HEK293 (cell line): ENCODE data around the gene CYP2C18.

Experiments used
- CTCF ChIA-PET: fragments of 350-600 bp; formaldehyde crosslinking; extraction: SDS; loops from one replicate; lab custom pipeline; 2021; ENCODE audit warnings: antibody characterized with exemption; lab: Yijun Ruan, JAX
- POLR2A ChIA-PET: fragments of 300-600 bp; formaldehyde crosslinking; extraction: SDS; loops from one replicate; lab custom pipeline; 2020; ENCODE audit warnings: antibody characterized with exemption, inconsistent platforms; lab: Yijun Ruan, JAX
- H3K27ac ChIP-seq: fragments of 200-500 bp; sonication (Bioruptor generic); 2 replicates; pipeline ENCODE4 v1.5.1; 2014; ENCODE audit warnings: low read depth, low read length, control low read depth, inconsistent platforms; ENCODE audit errors: extremely low read depth
- H3K36me3 ChIP-seq, 2 experiments: fragments of 200-500 bp in 1 of 2; sonication (Bioruptor generic) in 1 of 2; 1 replicate in 1 of 2; 2 replicates in 1 of 2; pipeline ENCODE4 v1.5.1; 2014 to 2017; ENCODE audit warnings: inconsistent platforms in 2 of 2, low read length in 2 of 2; ENCODE audit not compliant: control insufficient read depth in 2 of 2, insufficient read depth in 1 of 2
- H3K4me1 ChIP-seq: fragments of 200-500 bp; sonication (Bioruptor generic); 2 replicates; pipeline ENCODE4 v1.5.1; 2014; ENCODE audit warnings: mild to moderate bottlenecking, low read length, inconsistent platforms; ENCODE audit not compliant: control insufficient read depth, insufficient read depth
- H3K4me3 ChIP-seq: 2 replicates; pipeline ENCODE4 v1.5.1; 2011; ENCODE audit warnings: low read depth, mild to moderate bottlenecking, control low read depth, low read length, moderate library complexity
- H3K9me3 ChIP-seq: fragments of 200-500 bp; sonication (Bioruptor generic); 2 replicates; pipeline ENCODE4 v1.5.1; 2014; ENCODE audit warnings: low read depth, low read length, inconsistent platforms; ENCODE audit not compliant: control insufficient read depth, insufficient read depth
- KLF17 ChIP-seq: fragments of 450-650 bp; formaldehyde crosslinking; IDR thresholded peaks from 2 replicates; pipeline ENCODE4 v1.5.1; 2016; ENCODE audit warnings: missing biosample characterization, missing genetic modification characterization
- YY2 ChIP-seq: fragments of 450-650 bp; formaldehyde crosslinking; IDR thresholded peaks from 2 replicates; pipeline ENCODE4 v1.5.1; 2016; ENCODE audit warnings: missing biosample characterization, missing genetic modification characterization
- ZBTB11 ChIP-seq: fragments of 450-650 bp; formaldehyde crosslinking; conservative IDR thresholded peaks from 2 replicates; pipeline ENCODE4 v1.5.1; 2016; ENCODE audit warnings: low read depth, missing biosample characterization, missing genetic modification characterization
- ZEB2 ChIP-seq: fragments of 450-650 bp; formaldehyde crosslinking; IDR thresholded peaks from 2 replicates; pipeline ENCODE4 v1.5.1; 2016; ENCODE audit warnings: missing biosample characterization, missing genetic modification characterization
- ZFP41 ChIP-seq: fragments of 450-650 bp; formaldehyde crosslinking; IDR thresholded peaks from 2 replicates; pipeline ENCODE4 v1.5.1; 2016; ENCODE audit warnings: missing biosample characterization, missing genetic modification characterization, borderline replicate concordance
- ZFP69B ChIP-seq: fragments of 450-650 bp; formaldehyde crosslinking; IDR thresholded peaks from 2 replicates; pipeline ENCODE4 v1.5.1; 2016; ENCODE audit warnings: missing biosample characterization, missing genetic modification characterization
- ZNF157 ChIP-seq: fragments of 450-650 bp; formaldehyde crosslinking; IDR thresholded peaks from 2 replicates; pipeline ENCODE4 v1.5.1; 2016; ENCODE audit warnings: missing biosample characterization, missing genetic modification characterization
- ZNF214 ChIP-seq: fragments of 450-650 bp; formaldehyde crosslinking; IDR thresholded peaks from 2 replicates; pipeline ENCODE4 v1.5.1; 2017; ENCODE audit warnings: missing biosample characterization, mild to moderate bottlenecking, missing genetic modification characterization, borderline replicate concordance
- ZNF248 ChIP-seq: fragments of 450-650 bp; formaldehyde crosslinking; IDR thresholded peaks from 2 replicates; pipeline ENCODE4 v1.5.1; 2017; ENCODE audit warnings: missing biosample characterization, missing genetic modification characterization
- ZNF280D ChIP-seq: fragments of 450-650 bp; formaldehyde crosslinking; IDR thresholded peaks from 2 replicates; pipeline ENCODE4 v1.5.1; 2016; ENCODE audit warnings: missing biosample characterization, missing genetic modification characterization
- ZNF292 ChIP-seq: fragments of 450-650 bp; formaldehyde crosslinking; IDR thresholded peaks from 2 replicates; pipeline ENCODE4 v1.5.1; 2016; ENCODE audit warnings: low read depth, missing biosample characterization, missing genetic modification characterization, borderline replicate concordance
- ZNF354C ChIP-seq: fragments of 450-650 bp; formaldehyde crosslinking; IDR thresholded peaks from 2 replicates; pipeline ENCODE4 v1.5.1; 2016; ENCODE audit warnings: missing biosample characterization, missing genetic modification characterization, low read depth, borderline replicate concordance
- ZNF473 ChIP-seq: fragments of 450-650 bp; formaldehyde crosslinking; IDR thresholded peaks from 2 replicates; pipeline ENCODE4 v1.5.1; 2017; ENCODE audit warnings: missing biosample characterization, missing genetic modification characterization
- ZNF521 ChIP-seq: fragments of 450-650 bp; formaldehyde crosslinking; IDR thresholded peaks from 2 replicates; pipeline ENCODE4 v1.5.1; 2017; ENCODE audit warnings: missing biosample characterization, mild to moderate bottlenecking, missing genetic modification characterization
- ZNF76 ChIP-seq: fragments of 450-650 bp; formaldehyde crosslinking; IDR thresholded peaks from 2 replicates; pipeline ENCODE4; 2016; ENCODE audit warnings: low read depth, missing biosample characterization, missing genetic modification characterization, borderline replicate concordance
- ZNF791 ChIP-seq: fragments of 450-650 bp; formaldehyde crosslinking; IDR thresholded peaks from 2 replicates; pipeline ENCODE4 v1.5.1; 2016; ENCODE audit warnings: missing biosample characterization, missing genetic modification characterization
- ZSCAN4 ChIP-seq: fragments of 450-650 bp; formaldehyde crosslinking; IDR thresholded peaks from 2 replicates; pipeline ENCODE4 v1.5.1; 2017; ENCODE audit warnings: missing biosample characterization, missing genetic modification characterization

Gene CYP2C18

GRCh38 chr10:94673614-94674321, 9.8 kb upstream of the CYP2C18 start (continued):
- TF ChIP-seq ZNF280D (tag by site-specific recombination), result peak; percentile 91
- TF ChIP-seq ZSCAN4 (tag by site-specific recombination), result peak; percentile 63; the same call in 1 of the 2 replicates
- TF ChIP-seq ZNF76 (tag by site-specific recombination), result peak; percentile 58; the same call in 1 of the 2 replicates
- TF ChIP-seq ZEB2 (tag by site-specific recombination), result peak; percentile 96
- no peak for TF ChIP-seq ZFP41 (tag by site-specific recombination)
- 0 out of 2 replicates have a peak, but pooled peaks have one; percentile 21 for TF ChIP-seq YY2 (tag by site-specific recombination)
- 0 out of 2 replicates have a peak, but pooled peaks have one; percentile 36 for TF ChIP-seq ZNF354C
- TF ChIP-seq, all 188 proteins: peak for 55

GRCh38 chr10:94676496-94676895, 7.0 kb upstream of the CYP2C18 start:
- no peaks in the 10 kb centered on the region for H3K4me1 ChIP-seq
- H3K27ac ChIP-seq, result no peak overlapping the region
- TF ChIP-seq ZNF521 (tag by site-specific recombination), result no peak
- no peak for TF ChIP-seq ZNF248 (tag by site-specific recombination)
- TF ChIP-seq ZNF791 (tag by site-specific recombination), result no peak
- no peak for TF ChIP-seq ZNF473 (tag by site-specific recombination)
- no peak for TF ChIP-seq ZNF214 (tag by site-specific recombination)
- no peak for TF ChIP-seq KLF17 (tag by site-specific recombination)
- no peak for TF ChIP-seq ZNF292 (tag by site-specific recombination)
- TF ChIP-seq ZFP69B (tag by site-specific recombination), result no peak
- TF ChIP-seq ZNF157, result no peak
- no peak for TF ChIP-seq ZBTB11 (tag by site-specific recombination)
- ChIA-PET CTCF (no interaction called here), POLR2A (no interaction called here)
- H3K4me3 ChIP-seq, result no peak overlapping the region
- no peaks in the 10 kb centered on the region for H3K36me3 ChIP-seq
- no peaks in the 10 kb centered on the region for H3K9me3 ChIP-seq
